A549 (cell line): ENCODE results near the gene TCP10L.

Source experiments
- EHMT2 ChIP-seq: fragments of 200-600 bp; sonication (generic); IDR thresholded peaks from 2 replicates; pipeline ENCODE4 v1.6.1; 2016; ENCODE audit warnings: antibody characterized with exemption, low read depth, mild to moderate bottlenecking, moderate library complexity
- POLR2A ChIP-seq: IDR thresholded peaks from 2 replicates; pipeline ENCODE4 v1.6.1; 2012; ENCODE audit warnings: mild to moderate bottlenecking, low read length
- RAD21 ChIP-seq, 2 experiments: fragments of >200 bp in 1 of 2; sonication (Bioruptor Twin) in 1 of 2; formaldehyde crosslinking in 1 of 2; IDR thresholded peaks in 1 of 2; conservative IDR thresholded peaks in 1 of 2; 2 replicates in 1 of 2; 3 replicates in 1 of 2; pipeline ENCODE4 v1.6.1; 2012 to 2018; ENCODE audit warnings: inconsistent platforms in 1 of 2
- TF ChIP-seq, protein P1 (sequence below): fragments of >200 bp; sonication (Bioruptor Twin); formaldehyde crosslinking; IDR thresholded peaks from 3 replicates; pipeline ENCODE4 v1.5.1; 2016
- TF ChIP-seq, protein P2 (sequence below): fragments of 200-600 bp; sonication (generic); IDR thresholded peaks from 2 replicates; pipeline ENCODE4 v1.6.1; 2016; ENCODE audit warnings: antibody characterized with exemption, mild to moderate bottlenecking, moderate library complexity
- TF ChIP-seq, protein P3 (sequence below): fragments of 150-350 bp; IDR thresholded peaks from 2 replicates; pipeline ENCODE4 v1.6.1; 2014; ENCODE audit warnings: low read depth, mild to moderate bottlenecking, low read length
- TF ChIP-seq, protein P4 (sequence below): fragments of 450-650 bp; IDR thresholded peaks from 2 replicates; pipeline ENCODE4 v1.6.1; 2014; ENCODE audit warnings: antibody characterized with exemption
- TF ChIP-seq, protein P5 (sequence below): IDR thresholded peaks from 2 replicates; pipeline ENCODE4 v1.6.1; 2012

DNA sequence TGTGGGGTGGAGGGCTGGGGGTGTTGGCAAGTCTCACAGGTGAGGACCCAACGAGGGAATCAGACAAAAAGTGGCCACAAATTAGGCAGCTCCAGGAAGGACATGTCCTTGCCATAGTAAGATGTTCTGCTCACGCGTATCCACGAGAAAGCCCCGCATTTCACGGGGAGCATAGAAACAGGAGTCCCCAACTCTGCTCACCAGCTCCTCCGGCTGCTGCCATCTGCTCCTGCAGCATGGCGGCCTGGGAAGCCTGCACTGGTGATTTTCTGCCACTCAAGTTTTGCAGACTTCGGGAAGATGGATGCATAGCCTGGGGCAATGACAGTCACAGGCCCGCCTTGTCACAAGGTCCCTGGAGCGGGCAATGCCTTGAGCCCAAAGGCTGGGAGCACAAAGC lies 9.3 kb downstream of the TCP10L start:
- TF ChIP-seq, protein P1, sequence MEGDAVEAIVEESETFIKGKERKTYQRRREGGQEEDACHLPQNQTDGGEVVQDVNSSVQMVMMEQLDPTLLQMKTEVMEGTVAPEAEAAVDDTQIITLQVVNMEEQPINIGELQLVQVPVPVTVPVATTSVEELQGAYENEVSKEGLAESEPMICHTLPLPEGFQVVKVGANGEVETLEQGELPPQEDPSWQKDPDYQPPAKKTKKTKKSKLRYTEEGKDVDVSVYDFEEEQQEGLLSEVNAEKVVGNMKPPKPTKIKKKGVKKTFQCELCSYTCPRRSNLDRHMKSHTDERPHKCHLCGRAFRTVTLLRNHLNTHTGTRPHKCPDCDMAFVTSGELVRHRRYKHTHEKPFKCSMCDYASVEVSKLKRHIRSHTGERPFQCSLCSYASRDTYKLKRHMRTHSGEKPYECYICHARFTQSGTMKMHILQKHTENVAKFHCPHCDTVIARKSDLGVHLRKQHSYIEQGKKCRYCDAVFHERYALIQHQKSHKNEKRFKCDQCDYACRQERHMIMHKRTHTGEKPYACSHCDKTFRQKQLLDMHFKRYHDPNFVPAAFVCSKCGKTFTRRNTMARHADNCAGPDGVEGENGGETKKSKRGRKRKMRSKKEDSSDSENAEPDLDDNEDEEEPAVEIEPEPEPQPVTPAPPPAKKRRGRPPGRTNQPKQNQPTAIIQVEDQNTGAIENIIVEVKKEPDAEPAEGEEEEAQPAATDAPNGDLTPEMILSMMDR, result no peak
- TF ChIP-seq, protein P2, sequence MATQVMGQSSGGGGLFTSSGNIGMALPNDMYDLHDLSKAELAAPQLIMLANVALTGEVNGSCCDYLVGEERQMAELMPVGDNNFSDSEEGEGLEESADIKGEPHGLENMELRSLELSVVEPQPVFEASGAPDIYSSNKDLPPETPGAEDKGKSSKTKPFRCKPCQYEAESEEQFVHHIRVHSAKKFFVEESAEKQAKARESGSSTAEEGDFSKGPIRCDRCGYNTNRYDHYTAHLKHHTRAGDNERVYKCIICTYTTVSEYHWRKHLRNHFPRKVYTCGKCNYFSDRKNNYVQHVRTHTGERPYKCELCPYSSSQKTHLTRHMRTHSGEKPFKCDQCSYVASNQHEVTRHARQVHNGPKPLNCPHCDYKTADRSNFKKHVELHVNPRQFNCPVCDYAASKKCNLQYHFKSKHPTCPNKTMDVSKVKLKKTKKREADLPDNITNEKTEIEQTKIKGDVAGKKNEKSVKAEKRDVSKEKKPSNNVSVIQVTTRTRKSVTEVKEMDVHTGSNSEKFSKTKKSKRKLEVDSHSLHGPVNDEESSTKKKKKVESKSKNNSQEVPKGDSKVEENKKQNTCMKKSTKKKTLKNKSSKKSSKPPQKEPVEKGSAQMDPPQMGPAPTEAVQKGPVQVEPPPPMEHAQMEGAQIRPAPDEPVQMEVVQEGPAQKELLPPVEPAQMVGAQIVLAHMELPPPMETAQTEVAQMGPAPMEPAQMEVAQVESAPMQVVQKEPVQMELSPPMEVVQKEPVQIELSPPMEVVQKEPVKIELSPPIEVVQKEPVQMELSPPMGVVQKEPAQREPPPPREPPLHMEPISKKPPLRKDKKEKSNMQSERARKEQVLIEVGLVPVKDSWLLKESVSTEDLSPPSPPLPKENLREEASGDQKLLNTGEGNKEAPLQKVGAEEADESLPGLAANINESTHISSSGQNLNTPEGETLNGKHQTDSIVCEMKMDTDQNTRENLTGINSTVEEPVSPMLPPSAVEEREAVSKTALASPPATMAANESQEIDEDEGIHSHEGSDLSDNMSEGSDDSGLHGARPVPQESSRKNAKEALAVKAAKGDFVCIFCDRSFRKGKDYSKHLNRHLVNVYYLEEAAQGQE, result no peak
- TF ChIP-seq, protein P3, sequence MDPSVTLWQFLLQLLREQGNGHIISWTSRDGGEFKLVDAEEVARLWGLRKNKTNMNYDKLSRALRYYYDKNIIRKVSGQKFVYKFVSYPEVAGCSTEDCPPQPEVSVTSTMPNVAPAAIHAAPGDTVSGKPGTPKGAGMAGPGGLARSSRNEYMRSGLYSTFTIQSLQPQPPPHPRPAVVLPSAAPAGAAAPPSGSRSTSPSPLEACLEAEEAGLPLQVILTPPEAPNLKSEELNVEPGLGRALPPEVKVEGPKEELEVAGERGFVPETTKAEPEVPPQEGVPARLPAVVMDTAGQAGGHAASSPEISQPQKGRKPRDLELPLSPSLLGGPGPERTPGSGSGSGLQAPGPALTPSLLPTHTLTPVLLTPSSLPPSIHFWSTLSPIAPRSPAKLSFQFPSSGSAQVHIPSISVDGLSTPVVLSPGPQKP, result no peak
- TF ChIP-seq EHMT2 (no peak), RAD21 (conservative IDR thresholded peaks at IDR 0.05 in 1 of 2, IDR thresholded peaks at IDR 0.05 in 1 of 2) (no peak), POLR2A (no peak)
- TF ChIP-seq, protein P4, sequence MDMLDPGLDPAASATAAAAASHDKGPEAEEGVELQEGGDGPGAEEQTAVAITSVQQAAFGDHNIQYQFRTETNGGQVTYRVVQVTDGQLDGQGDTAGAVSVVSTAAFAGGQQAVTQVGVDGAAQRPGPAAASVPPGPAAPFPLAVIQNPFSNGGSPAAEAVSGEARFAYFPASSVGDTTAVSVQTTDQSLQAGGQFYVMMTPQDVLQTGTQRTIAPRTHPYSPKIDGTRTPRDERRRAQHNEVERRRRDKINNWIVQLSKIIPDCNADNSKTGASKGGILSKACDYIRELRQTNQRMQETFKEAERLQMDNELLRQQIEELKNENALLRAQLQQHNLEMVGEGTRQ, result no peak
- TF ChIP-seq, protein P5, sequence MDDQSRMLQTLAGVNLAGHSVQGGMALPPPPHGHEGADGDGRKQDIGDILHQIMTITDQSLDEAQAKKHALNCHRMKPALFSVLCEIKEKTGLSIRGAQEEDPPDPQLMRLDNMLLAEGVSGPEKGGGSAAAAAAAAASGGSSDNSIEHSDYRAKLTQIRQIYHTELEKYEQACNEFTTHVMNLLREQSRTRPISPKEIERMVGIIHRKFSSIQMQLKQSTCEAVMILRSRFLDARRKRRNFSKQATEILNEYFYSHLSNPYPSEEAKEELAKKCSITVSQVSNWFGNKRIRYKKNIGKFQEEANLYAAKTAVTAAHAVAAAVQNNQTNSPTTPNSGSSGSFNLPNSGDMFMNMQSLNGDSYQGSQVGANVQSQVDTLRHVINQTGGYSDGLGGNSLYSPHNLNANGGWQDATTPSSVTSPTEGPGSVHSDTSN, result no peak
